HEK293T (cell line): Measurements from ENCODE around the gene SCUBE3.

Experiments used
- FOXA1 ChIP-seq: fragments of 450-650 bp; IDR thresholded peaks from 2 replicates; pipeline ENCODE4 v1.6.1; 2016; ENCODE audit warnings: mild to moderate bottlenecking
- FOXK2 ChIP-seq: fragments of 450-650 bp; IDR thresholded peaks from 2 replicates; pipeline ENCODE4 v1.6.1; 2016; ENCODE audit warnings: mild to moderate bottlenecking
- FOXM1 ChIP-seq: fragments of 450-650 bp; IDR thresholded peaks from 2 replicates; pipeline ENCODE4 v1.6.1; 2017; ENCODE audit warnings: mild to moderate bottlenecking, borderline replicate concordance
- NFRKB ChIP-seq: fragments of 450-650 bp; IDR thresholded peaks from 2 replicates; pipeline ENCODE4 v1.6.1; 2016; ENCODE audit warnings: mild to moderate bottlenecking, moderate library complexity
- SP1 ChIP-seq: fragments of 450-650 bp; IDR thresholded peaks from 2 replicates; pipeline ENCODE4 v1.6.1; 2017

DNA sequence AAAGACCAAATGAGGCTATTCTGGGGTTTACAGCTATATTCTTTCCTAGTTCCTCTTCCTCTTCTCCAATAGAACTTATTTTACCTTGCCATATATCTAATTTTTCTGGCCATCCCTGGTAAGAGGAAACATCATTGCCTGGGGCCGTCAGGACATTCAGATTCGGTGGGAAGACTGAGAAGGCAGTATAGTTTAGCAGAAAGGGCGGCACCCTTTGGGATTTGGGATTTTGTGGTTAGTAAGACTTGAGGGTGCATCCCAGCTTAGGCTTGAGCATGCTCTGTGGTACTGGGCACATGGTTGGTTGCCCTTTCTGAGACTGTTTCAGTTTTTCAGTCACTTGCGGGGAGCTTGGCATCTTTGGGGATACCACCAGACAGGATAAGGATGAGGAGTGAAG lies 21.1 kb downstream of the SCUBE3 start:
- TF ChIP-seq SP1 (no peak), FOXA1 (no peak), NFRKB (no peak), FOXK2 (no peak), FOXM1 (no peak)
